ENCODE measurements around the gene AVPI1.

DNA sequence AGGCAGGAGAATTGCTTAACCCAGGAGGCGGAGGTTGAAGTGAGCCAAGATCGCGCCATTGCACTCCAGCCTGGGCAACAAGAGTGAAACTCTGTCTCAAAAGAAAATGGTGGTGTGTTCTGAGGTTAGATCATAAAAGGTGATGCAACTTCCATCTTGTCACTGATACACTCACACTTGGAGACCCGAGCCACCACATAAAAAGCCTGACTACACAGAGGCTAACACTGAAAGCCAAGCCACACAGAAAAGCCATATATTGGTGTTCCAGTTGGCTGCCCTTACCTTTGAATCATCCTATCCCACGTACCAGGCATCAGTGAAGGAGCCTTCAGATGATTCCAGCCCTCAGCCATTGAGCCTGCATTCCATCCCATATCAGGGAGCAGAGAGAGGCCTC, 57.8 kb downstream of the AVPI1 start:
- TF ChIP-seq NFYA (IDR thresholded peaks at IDR 0.05; ENCODE audit: borderline replicate concordance, low read depth, low read length) (no peak), POLR2A (IDR thresholded peaks at IDR 0.05; ENCODE audit: low read depth, low read length) (no peak), TBL1XR1 (IDR thresholded peaks at IDR 0.05; ENCODE audit: low read depth, low read length) (no peak), EZH2 (IDR thresholded peaks at IDR 0.05; ENCODE audit: borderline replicate concordance, control insufficient read depth, low read depth, low read length) (no peak), SRF (IDR thresholded peaks at IDR 0.05; ENCODE audit: low read depth in 2 of 2, low read length in 2 of 2) (no peak), SMC3 (IDR thresholded peaks at IDR 0.05; ENCODE audit: borderline replicate concordance, low read length) (no peak), EP300 (IDR thresholded peaks at IDR 0.05; ENCODE audit: borderline replicate concordance in 1 of 2, control insufficient read depth in 1 of 2, low read depth in 2 of 2, low read length in 2 of 2) (no peak), SUZ12 (IDR thresholded peaks at IDR 0.05; ENCODE audit: unreplicated experiment) (no peak), SMAD1 (IDR thresholded peaks at IDR 0.05; ENCODE audit: low read depth, partially characterized antibody) (no peak), FOXM1 (IDR thresholded peaks at IDR 0.05; ENCODE audit: low read depth, low read length) (no peak)
- TF ChIP-seq, protein P1, sequence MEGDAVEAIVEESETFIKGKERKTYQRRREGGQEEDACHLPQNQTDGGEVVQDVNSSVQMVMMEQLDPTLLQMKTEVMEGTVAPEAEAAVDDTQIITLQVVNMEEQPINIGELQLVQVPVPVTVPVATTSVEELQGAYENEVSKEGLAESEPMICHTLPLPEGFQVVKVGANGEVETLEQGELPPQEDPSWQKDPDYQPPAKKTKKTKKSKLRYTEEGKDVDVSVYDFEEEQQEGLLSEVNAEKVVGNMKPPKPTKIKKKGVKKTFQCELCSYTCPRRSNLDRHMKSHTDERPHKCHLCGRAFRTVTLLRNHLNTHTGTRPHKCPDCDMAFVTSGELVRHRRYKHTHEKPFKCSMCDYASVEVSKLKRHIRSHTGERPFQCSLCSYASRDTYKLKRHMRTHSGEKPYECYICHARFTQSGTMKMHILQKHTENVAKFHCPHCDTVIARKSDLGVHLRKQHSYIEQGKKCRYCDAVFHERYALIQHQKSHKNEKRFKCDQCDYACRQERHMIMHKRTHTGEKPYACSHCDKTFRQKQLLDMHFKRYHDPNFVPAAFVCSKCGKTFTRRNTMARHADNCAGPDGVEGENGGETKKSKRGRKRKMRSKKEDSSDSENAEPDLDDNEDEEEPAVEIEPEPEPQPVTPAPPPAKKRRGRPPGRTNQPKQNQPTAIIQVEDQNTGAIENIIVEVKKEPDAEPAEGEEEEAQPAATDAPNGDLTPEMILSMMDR (IDR thresholded peaks at IDR 0.05 in 2 of 3, conservative IDR thresholded peaks at IDR 0.05 in 1 of 3; ENCODE audit: control insufficient read depth in 2 of 3, extremely low read depth in 1 of 3, insufficient read depth in 1 of 3, low read depth in 3 of 3, low read length in 3 of 3): no peak
- TF ChIP-seq, protein P2, sequence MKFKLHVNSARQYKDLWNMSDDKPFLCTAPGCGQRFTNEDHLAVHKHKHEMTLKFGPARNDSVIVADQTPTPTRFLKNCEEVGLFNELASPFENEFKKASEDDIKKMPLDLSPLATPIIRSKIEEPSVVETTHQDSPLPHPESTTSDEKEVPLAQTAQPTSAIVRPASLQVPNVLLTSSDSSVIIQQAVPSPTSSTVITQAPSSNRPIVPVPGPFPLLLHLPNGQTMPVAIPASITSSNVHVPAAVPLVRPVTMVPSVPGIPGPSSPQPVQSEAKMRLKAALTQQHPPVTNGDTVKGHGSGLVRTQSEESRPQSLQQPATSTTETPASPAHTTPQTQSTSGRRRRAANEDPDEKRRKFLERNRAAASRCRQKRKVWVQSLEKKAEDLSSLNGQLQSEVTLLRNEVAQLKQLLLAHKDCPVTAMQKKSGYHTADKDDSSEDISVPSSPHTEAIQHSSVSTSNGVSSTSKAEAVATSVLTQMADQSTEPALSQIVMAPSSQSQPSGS (IDR thresholded peaks at IDR 0.05; ENCODE audit: low read length): no peak
- TF ChIP-seq, protein P3, sequence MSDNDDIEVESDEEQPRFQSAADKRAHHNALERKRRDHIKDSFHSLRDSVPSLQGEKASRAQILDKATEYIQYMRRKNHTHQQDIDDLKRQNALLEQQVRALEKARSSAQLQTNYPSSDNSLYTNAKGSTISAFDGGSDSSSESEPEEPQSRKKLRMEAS (IDR thresholded peaks at IDR 0.05; ENCODE audit: low read depth, low read length): no peak
- TF ChIP-seq, protein P4, sequence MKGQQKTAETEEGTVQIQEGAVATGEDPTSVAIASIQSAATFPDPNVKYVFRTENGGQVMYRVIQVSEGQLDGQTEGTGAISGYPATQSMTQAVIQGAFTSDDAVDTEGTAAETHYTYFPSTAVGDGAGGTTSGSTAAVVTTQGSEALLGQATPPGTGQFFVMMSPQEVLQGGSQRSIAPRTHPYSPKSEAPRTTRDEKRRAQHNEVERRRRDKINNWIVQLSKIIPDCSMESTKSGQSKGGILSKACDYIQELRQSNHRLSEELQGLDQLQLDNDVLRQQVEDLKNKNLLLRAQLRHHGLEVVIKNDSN (IDR thresholded peaks at IDR 0.05; ENCODE audit: borderline replicate concordance, extremely low read length, insufficient read depth, low read depth, low read length): no peak
